ENCODE results near the gene SHISAL2B. TPM values are rescaled to one million over a fixed set of nuclear protein-coding genes. Genes with fewer than 3 reads are reported as not detected.

SHISAL2B gene
- total RNA-seq, 4 donors from 2014 or later: not detected

DNA sequence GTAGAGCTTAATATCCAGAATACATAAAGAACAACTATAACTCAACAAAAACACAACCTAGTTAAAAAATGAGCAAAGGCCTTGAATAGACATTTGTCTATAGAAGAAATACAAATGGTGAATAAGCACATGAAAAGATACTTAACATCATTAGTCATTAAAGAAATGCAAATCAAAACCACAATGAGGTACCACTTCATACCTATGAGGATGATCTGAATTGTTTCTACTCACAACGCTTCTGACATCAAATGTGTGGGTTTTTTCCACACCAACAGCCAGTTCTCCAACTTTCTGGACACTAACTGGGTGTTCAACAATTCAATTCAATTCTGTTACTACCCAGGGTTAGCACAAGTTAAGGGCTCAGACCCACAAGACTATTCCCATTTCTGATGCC, 56.1 kb downstream of the SHISAL2B start:
- TF ChIP-seq, protein P1, sequence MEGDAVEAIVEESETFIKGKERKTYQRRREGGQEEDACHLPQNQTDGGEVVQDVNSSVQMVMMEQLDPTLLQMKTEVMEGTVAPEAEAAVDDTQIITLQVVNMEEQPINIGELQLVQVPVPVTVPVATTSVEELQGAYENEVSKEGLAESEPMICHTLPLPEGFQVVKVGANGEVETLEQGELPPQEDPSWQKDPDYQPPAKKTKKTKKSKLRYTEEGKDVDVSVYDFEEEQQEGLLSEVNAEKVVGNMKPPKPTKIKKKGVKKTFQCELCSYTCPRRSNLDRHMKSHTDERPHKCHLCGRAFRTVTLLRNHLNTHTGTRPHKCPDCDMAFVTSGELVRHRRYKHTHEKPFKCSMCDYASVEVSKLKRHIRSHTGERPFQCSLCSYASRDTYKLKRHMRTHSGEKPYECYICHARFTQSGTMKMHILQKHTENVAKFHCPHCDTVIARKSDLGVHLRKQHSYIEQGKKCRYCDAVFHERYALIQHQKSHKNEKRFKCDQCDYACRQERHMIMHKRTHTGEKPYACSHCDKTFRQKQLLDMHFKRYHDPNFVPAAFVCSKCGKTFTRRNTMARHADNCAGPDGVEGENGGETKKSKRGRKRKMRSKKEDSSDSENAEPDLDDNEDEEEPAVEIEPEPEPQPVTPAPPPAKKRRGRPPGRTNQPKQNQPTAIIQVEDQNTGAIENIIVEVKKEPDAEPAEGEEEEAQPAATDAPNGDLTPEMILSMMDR (IDR thresholded peaks at IDR 0.05; ENCODE audit: low read depth): no peak

DNA sequence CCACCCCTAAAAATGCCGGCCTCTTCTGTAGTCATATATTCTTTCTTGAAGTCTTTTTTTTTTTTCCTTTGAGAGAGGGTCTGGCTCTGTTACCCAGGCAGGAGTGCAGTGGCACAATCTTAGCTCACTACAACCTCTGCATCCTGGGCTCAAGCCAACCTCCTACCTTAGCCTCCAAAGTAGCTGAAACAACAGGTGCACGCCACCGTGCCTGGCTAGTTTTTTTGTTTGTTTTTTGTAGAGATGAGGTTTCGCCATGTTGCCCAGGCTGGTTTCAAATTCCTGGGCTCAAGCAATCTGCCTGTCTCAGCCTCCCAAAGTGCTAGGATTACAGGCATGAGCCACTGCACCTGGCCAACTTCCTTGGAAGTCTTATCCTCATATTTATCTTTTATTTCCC, 59.1 kb downstream of the SHISAL2B start:
- TF ChIP-seq, protein P1 (IDR thresholded peaks at IDR 0.05; ENCODE audit: low read depth): no peak

DNA sequence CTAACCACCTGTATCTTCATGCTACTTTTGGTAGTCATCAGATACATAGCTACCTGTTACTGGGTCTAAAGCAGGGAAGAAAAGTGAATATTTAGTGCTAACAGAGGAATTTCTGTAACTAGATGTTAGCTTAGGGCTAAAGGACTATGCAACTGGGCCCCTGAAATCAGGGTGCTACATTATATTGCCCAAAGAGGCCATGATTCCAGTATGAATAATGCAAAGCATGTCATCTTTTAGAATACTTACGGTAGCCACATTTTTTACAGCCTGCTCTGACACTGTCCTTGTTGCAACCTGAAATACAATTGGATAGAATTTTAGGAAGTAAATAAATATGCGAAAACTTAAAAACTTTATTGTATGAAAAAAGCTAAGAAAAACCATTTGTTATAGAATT, 63.8 kb downstream of the SHISAL2B start:
- TF ChIP-seq, protein P1 (IDR thresholded peaks at IDR 0.05; ENCODE audit: low read depth): no peak

DNA sequence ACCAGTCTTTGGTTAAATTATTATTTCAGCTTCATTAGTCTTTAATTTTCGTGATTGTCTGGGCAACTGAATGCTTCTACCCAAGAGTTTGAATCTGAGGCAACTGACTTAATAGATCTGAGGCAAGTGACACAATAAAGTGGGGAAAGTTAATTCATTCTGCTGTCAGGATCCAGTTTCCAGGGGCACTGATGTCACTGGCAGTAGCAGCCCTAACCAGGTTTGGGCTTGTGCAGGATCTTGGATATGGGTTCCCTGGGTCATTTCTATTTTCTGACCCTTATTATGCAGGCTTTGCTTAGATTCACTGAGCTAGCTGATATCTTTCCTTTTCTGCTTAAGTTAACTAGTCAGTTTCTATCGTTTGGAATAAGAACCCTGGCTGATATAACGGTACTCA, 68.6 kb downstream of the SHISAL2B start:
- TF ChIP-seq, protein P1 (IDR thresholded peaks at IDR 0.05; ENCODE audit: low read depth): no peak

DNA sequence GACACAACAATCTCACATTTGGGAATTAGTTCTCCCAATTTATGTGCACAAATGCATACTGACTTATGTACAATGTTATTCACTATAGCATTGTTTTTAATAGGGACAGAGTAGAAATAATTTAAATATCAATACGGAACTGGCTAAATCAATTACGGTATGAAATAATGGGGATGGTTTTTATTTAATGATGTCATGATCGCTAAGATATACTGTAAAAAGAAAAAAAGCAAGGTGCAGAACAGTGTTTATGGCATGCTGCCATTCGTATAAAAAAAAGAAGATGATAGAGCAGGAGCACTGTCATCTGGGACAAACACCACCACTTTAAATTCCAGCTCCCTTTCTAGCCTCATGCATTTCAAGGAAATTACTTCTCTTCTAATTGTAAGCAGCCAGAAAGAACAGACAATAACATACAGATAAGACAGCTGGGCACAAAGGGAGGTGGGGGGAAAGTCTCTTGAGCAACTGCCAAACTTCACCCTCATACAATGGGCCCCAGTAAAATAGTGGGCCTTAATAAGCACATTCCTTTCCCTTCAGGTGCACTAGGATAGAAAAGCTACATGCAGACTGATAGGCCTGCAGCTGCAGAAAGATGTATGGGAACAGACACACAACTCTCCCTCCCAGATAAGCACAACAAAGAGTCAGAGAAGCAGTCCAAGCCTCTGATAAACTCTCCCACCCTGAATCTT, 69.8 kb downstream of the SHISAL2B start:
- TF ChIP-seq, protein P1 (IDR thresholded peaks at IDR 0.05; ENCODE audit: low read depth): no peak

DNA sequence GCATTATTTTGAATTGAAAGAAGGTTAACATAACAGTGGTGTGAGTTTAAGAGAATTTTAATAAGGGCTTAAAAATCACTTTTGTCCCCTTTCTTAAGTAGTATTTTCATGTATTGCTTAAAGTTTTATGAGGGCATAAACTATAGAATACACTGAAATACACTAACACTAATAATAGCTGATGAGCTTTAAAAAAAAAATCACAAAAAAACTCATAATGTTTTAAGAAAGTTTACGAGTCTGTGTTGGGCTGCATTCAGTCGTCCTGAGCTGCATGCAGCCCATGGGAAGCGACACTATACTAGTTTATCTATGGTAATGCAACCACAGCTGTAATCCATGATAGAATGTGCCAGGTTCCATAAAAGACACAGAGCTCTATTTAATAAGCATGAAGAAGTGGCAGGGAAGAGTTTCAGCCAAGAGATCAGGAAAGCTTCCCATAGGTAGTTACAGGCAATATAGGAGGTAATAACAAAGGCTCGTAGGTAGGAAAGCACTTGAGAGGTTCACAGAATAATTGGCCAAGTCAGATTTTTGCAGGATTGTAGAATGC, 73.7 kb downstream of the SHISAL2B start:
- TF ChIP-seq, protein P1 (IDR thresholded peaks at IDR 0.05; ENCODE audit: low read depth): no peak

DNA sequence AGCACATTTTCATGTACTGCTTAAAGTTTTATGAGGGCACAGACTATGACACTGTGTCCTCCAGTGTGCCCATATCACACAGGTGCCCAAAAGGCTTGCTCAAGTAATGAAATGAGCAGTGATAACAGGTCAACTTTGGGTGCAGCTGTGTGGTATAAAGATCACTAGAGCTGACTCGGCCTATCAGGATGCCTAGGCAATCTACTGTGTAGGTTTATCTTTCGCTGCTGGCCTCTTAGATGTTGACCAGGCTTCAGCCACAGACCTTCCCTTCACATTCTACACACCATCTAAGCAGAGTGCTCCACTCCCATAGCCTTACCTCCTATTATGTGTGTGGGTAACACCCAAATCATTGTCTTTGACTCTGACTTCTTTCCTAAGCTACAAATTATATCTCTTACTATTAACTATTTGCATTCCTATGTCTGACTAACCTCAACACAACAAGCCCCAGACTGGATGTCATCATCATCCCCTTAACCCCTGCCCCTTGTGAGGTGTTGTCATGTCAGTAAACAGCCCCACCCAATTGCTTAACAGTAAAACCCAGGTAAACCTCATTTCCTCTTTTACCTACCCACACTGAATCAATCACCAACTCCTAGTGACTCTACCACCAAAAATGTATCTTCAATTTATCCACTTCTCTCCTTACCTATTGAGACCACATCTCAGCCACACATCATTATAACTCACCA, 75.7 kb downstream of the SHISAL2B start:
- TF ChIP-seq, protein P1 (IDR thresholded peaks at IDR 0.05; ENCODE audit: low read depth): no peak

Measured in subcutaneous adipose tissue (tissue), 4 donors.